ENCODE data around the gene TGFBR3L.

DNA sequence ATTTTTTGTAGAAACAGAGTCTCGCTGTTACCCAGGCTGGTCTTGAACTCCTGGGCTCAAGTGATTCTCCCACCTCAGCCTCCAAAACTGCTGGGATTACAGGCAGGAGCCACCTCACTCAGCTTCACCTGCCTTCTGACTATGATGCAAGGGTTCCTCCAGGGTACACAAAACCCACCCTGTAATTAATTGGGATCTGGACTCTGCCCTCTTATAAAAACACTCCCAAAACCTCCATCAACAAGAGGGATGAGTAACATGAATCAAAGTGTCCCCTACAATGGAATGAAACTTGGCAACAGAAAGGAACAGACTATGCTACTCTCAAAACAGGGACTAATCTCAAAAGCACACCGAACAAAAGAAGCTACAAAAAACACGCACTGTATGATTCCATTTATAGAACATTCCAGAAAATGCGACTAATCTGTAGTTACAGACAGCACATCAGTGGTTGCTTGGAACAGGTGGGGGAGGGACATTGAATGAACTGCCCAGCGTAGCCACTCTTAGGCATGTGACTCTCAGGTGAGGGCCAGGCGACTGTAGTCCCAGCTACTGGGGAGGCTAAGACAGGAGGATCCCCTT lies 37.3 kb upstream of the TGFBR3L start:
- TF ChIP-seq, protein P1, sequence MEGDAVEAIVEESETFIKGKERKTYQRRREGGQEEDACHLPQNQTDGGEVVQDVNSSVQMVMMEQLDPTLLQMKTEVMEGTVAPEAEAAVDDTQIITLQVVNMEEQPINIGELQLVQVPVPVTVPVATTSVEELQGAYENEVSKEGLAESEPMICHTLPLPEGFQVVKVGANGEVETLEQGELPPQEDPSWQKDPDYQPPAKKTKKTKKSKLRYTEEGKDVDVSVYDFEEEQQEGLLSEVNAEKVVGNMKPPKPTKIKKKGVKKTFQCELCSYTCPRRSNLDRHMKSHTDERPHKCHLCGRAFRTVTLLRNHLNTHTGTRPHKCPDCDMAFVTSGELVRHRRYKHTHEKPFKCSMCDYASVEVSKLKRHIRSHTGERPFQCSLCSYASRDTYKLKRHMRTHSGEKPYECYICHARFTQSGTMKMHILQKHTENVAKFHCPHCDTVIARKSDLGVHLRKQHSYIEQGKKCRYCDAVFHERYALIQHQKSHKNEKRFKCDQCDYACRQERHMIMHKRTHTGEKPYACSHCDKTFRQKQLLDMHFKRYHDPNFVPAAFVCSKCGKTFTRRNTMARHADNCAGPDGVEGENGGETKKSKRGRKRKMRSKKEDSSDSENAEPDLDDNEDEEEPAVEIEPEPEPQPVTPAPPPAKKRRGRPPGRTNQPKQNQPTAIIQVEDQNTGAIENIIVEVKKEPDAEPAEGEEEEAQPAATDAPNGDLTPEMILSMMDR (IDR thresholded peaks at IDR 0.05) = no peak
- TF ChIP-seq POLR2A (IDR thresholded peaks at IDR 0.05) = no peak
